ENCODE measurements around the gene LRRC75B.
"Not testable (repeated sequence)": the region's sequence is repeated elsewhere in the genome, so short reads cannot be mapped to it uniquely, and the experiment has no call there.

LRRC75B gene

GRCh38 chr22:24602105-24602749 lies 9.4 kb upstream of the LRRC75B start:
- not testable (repeated sequence) for DNase-seq (ENCODE audit: low read depth)

GRCh38 chr22:24601217-24602104 lies 8.6 kb upstream of the LRRC75B start:
- DNase-seq (ENCODE audit: low read depth): no peak

DNA sequence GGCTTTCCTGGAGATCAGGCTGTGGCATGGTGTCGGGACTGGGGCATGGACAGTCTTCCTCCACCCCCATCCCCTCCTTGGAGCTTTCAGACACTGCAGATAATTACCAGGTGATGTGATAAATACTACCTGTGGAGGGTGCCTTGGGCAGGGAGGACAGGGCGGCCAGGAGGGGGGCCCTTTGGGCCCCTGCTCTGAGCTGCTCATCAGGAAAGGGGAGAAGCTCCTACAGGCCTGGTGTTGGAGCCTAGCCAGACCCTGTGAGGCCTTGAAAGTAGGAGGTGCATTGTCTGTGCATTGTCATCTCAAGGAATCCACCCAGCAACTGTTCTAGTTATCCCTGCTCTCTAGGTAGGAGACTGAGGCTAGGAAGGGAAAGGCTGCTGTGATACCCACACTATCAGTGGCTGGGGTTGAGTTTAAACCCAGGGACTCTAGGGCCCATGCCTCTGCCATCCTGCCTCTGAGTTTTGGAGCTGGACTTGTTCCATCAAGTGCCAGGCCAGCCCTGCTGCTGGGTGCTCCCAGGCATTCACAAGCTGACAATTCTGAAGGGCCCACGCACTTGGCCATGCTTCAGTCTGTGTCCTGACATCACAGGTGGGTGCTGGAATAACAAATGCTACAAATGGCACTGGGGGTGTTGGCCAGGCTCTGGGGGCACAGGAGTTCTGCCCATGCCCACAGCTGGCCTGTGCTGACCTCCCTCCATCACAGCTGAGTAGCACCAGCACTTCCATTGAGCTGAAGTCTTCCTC lies 7.3 kb upstream of the LRRC75B start:
- DNase-seq (ENCODE audit: low read depth): not testable (repeated sequence)

- no peak for DNase-seq (ENCODE audit: low read depth)
These were observed 6.6 kb upstream of the LRRC75B start for GRCh38 chr22:24599514-24599913.

DNA sequence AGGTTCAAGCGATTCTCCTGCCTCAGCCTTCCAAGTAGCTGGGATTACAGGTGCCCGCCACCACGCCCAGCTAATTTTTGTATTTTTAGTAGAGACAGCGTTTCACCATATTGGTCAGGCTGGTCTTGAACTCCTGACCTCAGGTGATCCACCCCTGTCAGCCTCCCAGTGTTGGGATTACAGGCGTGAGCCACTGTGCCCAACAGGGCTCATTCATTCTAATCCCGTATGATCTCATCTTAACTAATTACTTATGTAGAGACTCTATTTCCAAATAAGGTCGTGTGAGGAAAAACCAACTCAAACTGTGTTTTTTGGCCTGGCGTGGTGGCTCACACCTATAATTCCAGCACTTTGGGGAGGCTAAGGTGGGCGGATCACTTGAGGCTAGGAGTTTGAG lies 4.2 kb upstream of the LRRC75B start:
- not testable (repeated sequence) for DNase-seq (ENCODE audit: low read depth)

GRCh38 chr22:24595863-24596262 lies 3.0 kb upstream of the LRRC75B start:
- DNase-seq (ENCODE audit: low read depth): no peak

GRCh38 chr22:24595228-24595627 lies 2.4 kb upstream of the LRRC75B start:
- no peak for DNase-seq (ENCODE audit: low read depth)

- DNase-seq (ENCODE audit: low read depth): no peak
These were observed 1.8 kb upstream of the LRRC75B start for GRCh38 chr22:24594569-24595120.

DNA sequence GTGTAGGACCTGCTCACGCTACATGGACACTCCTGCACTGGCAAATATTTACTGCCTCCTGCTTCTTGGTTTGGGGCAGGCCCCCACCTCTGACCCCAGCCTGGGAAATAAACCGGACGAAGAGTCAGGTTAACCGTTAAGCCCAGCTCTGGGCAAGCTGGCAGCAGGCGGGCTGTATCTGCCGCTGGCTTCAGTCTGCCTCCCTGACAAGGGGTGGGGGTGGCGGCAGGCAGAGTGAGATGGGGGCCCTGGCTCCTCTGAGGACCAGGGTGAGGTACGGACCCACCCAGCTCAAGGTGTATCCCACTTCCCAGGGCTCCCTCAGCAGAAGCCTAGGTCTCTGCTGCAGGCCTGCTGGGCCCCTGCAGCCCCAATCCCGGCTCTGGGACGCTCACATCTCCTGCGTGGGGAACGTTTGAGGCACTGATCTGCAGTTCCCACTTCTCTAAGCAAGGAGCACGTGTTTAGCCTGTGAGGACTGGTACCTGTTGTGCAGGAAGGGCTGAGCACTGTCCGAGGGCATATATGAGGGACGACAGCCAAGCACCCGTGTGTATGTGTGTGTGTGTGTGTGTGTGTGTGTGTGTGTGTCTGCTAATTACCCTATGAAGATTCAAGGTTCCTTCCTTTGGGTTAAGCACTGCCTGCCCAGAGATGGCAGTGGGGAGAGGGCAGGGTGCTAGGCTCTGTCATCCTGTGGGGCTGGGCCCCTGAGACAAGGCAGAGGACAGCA lies 1.1 kb upstream of the LRRC75B start:
- no peak for DNase-seq (ENCODE audit: low read depth)

DNA sequence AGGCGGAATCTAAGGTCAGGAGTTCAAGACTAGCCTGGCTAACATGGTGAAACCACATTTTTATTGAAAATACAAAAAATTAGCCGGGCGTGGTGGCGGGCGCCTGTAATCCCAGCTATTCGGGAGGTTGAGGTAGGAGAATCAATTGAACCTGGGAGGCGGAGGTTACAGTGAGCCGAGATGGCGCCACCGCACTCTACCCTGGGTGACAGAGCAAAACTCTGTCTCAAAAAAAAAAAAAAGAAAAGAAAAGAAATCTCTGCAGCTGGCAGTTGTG lies 624 bp upstream of the LRRC75B start:
- not testable (repeated sequence) for DNase-seq (ENCODE audit: low read depth)

DNA sequence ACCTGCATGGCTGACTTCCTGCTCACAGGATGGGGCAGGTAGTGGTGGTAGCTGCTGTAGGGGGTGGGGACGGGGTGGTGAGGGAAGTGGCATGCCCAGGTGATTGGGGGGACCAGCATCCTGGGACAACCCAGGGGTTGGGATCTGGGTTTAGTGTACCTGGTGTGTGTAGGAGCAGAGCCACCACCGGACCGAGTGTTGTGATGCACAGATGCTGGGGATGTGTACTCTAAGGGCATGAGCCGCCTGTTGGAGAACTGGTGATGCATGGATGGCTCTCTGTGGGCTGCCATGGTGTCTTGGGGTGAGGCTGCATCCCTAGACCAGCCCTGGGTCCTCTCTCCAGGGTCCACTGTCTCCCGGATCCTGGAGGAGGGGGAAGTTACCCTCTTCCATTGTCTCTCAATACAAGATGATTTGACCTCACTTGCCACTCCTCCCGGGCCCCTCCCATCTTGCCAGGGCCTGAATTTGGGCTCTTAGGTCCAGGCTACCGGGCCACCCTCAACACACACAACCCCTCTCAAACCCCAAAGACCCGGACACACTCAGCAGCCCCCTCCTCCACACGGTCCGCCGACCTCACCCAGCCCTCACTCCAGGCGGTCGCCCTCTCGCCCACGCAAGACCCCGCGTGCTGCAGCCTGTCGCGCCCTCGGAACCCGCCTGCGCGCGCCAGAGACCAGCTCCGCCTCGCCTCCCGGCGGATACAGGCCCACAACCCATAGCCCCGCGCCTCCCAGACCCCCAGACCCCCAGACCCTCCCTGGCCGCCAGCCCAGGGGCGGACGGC lies 619 bp downstream of the LRRC75B start:
- no peak for DNase-seq (ENCODE audit: low read depth)

DNA sequence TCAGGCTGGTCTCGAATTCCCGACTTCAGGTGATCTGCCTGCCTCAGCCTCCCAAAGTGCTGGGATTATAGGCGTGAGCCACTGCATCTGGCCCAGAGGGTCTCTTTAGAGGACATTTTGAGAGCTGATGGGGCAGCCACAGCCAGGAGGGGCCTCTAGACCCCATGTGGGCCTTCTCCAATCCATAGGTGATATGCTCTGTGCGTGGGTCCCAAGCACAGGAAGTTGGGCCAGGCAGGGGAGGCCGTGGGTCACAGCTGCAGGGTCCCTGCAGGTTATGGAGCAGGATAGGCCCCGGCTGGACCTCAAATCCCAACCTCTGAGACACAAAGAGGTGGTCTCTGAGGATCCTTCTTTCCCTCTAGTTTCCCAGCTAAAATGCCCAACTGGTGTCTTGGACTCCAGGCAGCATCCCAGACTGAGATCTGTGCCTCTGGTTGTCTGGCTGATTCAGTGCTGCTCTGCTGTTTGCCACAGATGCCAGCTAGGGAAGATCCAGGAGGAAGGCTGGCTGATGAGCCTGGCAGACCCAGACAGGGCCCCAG lies 1.5 kb downstream of the LRRC75B start:
- DNase-seq (ENCODE audit: low read depth): no peak

DNA sequence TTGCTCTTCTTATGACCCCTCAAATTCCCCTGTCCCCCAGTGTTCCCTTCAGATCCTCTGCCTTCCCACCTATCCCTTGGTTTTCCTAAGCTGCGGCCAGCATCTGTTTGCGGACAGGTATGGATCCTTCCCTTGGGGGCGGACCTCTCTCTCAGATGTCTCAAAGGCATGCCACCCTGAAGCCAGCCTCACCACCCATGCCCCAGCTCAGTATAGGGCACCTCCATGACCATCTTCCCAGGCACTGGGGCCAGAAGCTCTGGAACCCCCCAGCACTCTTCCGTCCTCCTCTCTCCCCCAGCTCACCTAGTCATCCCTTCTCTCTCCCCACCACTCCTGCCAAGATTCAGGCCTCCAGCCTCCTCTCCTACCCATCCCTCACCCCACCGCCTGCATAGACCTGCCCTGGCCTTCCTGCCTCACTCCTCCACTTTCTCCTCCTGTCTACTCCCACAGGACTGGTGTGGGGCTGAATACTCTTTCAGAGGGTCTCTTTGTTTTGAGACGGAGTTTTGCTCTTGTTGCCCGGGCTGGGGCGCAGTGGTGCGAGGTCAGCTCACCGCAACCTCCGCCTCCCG lies 2.2 kb downstream of the LRRC75B start:
- DNase-seq (ENCODE audit: low read depth): no peak

GRCh38 chr22:24589518-24590030 lies 3.3 kb downstream of the LRRC75B start:
- no peak for DNase-seq (ENCODE audit: low read depth)

DNA sequence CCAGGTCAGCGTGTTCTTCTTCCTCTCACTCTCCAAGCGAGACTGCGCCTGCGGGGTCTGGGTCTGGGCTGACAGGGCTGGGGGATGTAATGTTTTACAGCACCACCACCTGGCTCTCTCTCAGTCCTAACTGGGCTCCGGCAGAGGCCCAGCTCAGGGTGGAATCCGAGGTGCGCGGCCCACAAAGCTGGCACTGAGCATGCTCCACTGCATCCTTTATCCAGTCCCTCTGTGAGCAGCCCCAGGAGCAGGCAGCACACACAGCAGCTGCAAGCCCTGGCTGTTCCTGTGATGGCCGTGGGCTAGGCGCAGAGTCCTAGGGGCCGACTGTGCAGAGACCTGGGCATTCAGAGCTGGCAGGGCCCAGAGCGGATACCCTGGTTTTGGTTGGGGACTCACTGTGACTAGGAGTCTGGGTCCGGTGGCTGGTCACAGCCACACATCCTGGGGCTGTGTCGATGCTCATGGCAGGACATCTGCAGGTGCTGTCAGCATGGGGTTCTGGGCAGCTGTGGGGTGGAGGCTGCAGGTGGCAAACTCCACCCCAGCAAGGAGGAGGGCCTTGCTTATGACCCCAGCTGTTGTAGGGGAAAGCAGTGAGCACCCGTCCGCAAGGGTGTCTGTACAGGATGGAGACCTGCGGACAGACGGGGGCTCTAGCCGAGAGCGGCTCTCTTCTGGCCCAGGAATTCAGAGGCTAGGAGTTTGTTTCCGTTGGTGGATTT lies 4.0 kb downstream of the LRRC75B start:
- DNase-seq (ENCODE audit: low read depth): no peak

DNA sequence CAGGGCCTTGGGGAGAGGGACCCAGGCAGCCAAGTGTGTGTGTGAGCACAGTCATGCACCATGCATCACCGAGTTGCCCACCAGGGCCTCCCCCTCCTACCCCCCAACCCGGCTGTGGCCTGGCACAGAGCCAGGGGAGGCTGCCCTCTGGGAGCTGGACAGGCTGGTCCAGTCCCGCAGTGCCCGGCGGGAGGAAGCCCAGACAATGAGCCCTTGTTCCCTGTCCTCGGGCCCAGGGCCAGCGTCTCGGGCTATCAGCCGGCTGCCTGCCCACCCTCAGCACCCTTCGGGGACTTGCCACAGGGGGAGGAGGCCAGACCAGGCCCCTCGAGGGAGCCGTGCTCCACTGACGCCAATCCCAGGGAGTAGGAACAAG lies 4.5 kb downstream of the LRRC75B start:
- no peak for DNase-seq (ENCODE audit: low read depth)

GRCh38 chr22:24587948-24588347 lies 4.9 kb downstream of the LRRC75B start:
- no peak for DNase-seq (ENCODE audit: low read depth)

GRCh38 chr22:24587251-24587650 lies 5.6 kb downstream of the LRRC75B start:
- DNase-seq (ENCODE audit: low read depth): no peak

DNA sequence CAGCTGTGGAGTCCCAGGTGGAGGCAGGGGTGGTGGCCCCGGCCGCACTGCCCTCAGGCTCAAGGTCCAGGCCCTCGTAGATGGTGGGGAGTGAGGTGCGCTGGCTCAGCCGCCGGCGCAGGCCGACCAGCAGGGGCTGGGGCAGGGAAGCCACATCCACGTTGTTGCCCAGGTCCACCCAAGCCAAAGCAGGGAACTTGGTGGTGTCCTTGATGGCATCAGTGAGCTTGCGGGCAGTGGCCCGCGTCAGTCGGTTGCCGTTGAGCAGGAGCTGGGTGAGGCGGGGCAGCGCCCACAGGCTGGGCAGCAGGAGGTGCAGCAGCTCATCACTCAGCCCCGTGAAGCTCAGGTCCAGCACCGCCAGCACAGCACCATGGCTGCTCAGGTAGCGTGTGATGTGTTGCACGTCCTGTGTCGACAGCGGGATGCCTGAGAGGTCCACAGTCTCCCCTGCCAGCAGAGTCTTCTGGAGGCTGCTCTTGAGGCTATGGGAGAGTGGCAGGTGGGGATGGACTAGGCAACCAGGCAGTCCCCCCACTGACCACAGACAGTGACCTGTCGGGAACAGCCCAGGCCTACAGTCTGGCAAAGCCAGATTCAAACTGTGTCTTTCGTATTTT lies 6.8 kb downstream of the LRRC75B start:
- no peak for DNase-seq (ENCODE audit: low read depth)
